GM12878 (cell line): ENCODE measurements around the gene OR52N2. TPM values are rescaled to one million over a fixed set of nuclear protein-coding genes. Genes with fewer than 3 reads are reported as not detected.

ENCODE experiments used
- ATAC-seq: fragments of 200-7000 bp; cut with Tn5 transposase; 3 replicates; pipeline ENCODE4 v1.9.1; 2020; ENCODE audit warnings: mild to moderate bottlenecking, moderate library complexity
- BruUV-seq: library from RNA; stranded (reverse); fragments of 400-500 nt; replicated peaks from 2 replicates; lab custom pipeline; 2021; lab: Mats Ljungman, UMichigan
- CTCF ChIA-PET: fragments of 300-600 bp; sonication (Branson Sonifier 250); formaldehyde crosslinking; extraction: SDS; loops from one replicate; lab custom pipeline; 2021; ENCODE audit warnings: inconsistent platforms; lab: Yijun Ruan, JAX
- POLR2A ChIA-PET: fragments of 350-600 bp; formaldehyde crosslinking; extraction: SDS; loops from one replicate; lab custom pipeline; 2021; ENCODE audit warnings: inconsistent platforms; lab: Charles Lee
- RAD21 ChIA-PET: fragments of 300-600 bp; sonication (Branson Sonifier 250); formaldehyde crosslinking; loops from one replicate; lab custom pipeline; 2023; ENCODE audit warnings: antibody characterized with exemption; ENCODE audit not compliant: unreplicated experiment; lab: Charles Lee
- SMC1A ChIA-PET: fragments of 300-600 bp; sonication (Branson Sonifier 250); formaldehyde crosslinking; loops from one replicate; lab custom pipeline; 2023; ENCODE audit not compliant: unreplicated experiment, uncharacterized antibody; lab: Charles Lee
- DNase-seq: peaks from one replicate; pipeline ENCODE4 v3.0.0-alpha.2; 2011; ENCODE audit warnings: low read depth, low spot score
- FAIRE-seq: peaks from 3 replicates; lab custom pipeline; 2011; peaks lifted over from hg19 to GRCh38; lab: Jason Lieb, UNC
- H2AFZ ChIP-seq: 2 replicates; pipeline ENCODE4 v1.6.0; 2011; ENCODE audit warnings: low read depth, low read length, control low read depth; ENCODE audit not compliant: control insufficient read depth
- H3K27ac ChIP-seq: 2 replicates; pipeline ENCODE4 v1.5.1; 2011; ENCODE audit warnings: control low read depth; ENCODE audit not compliant: control insufficient read depth, insufficient read depth
- H3K27me3 ChIP-seq, 2 experiments: replicated peaks in 1 of 2; 2 replicates each; pipeline versions ENCODE4 v1.6.0 to v1.6.1; 2011; ENCODE audit warnings: low read length in 1 of 2; ENCODE audit not compliant: control insufficient read depth in 2 of 2, insufficient read depth in 2 of 2
- H3K36me3 ChIP-seq, 2 experiments: 2 replicates each; pipeline ENCODE4 v1.5.1; 2011; ENCODE audit warnings: low read length in 1 of 2; ENCODE audit not compliant: control insufficient read depth in 2 of 2, insufficient read depth in 2 of 2
- H3K4me1 ChIP-seq: 2 replicates; pipeline ENCODE4 v1.6.1; 2011; ENCODE audit warnings: mild to moderate bottlenecking, low read length, moderate library complexity, mixed read lengths; ENCODE audit not compliant: control insufficient read depth, insufficient read depth
- H3K4me2 ChIP-seq: 2 replicates; pipeline ENCODE4 v1.6.0; 2011; ENCODE audit warnings: control low read depth; ENCODE audit not compliant: control insufficient read depth, insufficient read depth
- H3K4me3 ChIP-seq: fragments of 200-600 bp; sonication (generic); 2 replicates; pipeline ENCODE4 v1.5.1; 2016
- H3K79me2 ChIP-seq: 2 replicates; pipeline ENCODE4 v1.6.0; 2011; ENCODE audit warnings: low read length; ENCODE audit not compliant: control insufficient read depth, insufficient read depth
- H3K9ac ChIP-seq: 2 replicates; pipeline ENCODE4 v1.8.0; 2011; ENCODE audit warnings: low read length, control low read depth, mixed read lengths; ENCODE audit not compliant: control insufficient read depth, insufficient read depth
- H3K9me3 ChIP-seq: replicated peaks from 3 replicates; pipeline ENCODE4 v1.5.1; 2011; ENCODE audit warnings: mild to moderate bottlenecking, low read length; ENCODE audit not compliant: control insufficient read depth, insufficient read depth
- H4K20me1 ChIP-seq: 2 replicates; pipeline ENCODE4 v1.6.0; 2011; ENCODE audit not compliant: control insufficient read depth, insufficient read depth
- BRCA1 ChIP-seq: IDR thresholded peaks from 2 replicates; pipeline ENCODE4 v1.6.1; 2011; ENCODE audit warnings: low read depth, low read length, improper control_type of control experiment
- CTCF ChIP-seq, 3 experiments: IDR thresholded peaks in 2 of 3; conservative IDR thresholded peaks in 1 of 3; 2 replicates each; pipeline ENCODE4 v1.5.1; 2011; ENCODE audit warnings: low read depth in 3 of 3, low read length in 3 of 3, mild to moderate bottlenecking in 3 of 3, control low read depth in 2 of 3, moderate library complexity in 2 of 3, inconsistent platforms in 1 of 3, mixed read lengths in 1 of 3; ENCODE audit not compliant: control insufficient read depth in 2 of 3, insufficient read depth in 1 of 3; ENCODE audit errors: extremely low read depth in 1 of 3
- EED ChIP-seq: sonication (generic); IDR thresholded peaks from 2 replicates; pipeline ENCODE4 v1.6.1; 2016; ENCODE audit warnings: antibody characterized with exemption, low read depth
- KAT2A ChIP-seq: conservative IDR thresholded peaks from 2 replicates; pipeline ENCODE4 v1.6.1; 2011; ENCODE audit warnings: low read depth, low read length; ENCODE audit not compliant: control insufficient read depth
- NR2F1 ChIP-seq: fragments of 450-650 bp; conservative IDR thresholded peaks from 2 replicates; pipeline ENCODE4 v1.6.1; 2017; ENCODE audit warnings: mild to moderate bottlenecking
- PAX5 ChIP-seq: IDR thresholded peaks from 2 replicates; pipeline ENCODE4 v1.6.1; 2011; ENCODE audit warnings: low read depth, low read length, borderline replicate concordance
- PBX3 ChIP-seq: IDR thresholded peaks from 2 replicates; pipeline ENCODE4 v1.6.1; 2011; ENCODE audit warnings: mild to moderate bottlenecking, low read depth, low read length, moderate library complexity; ENCODE audit not compliant: insufficient replicate concordance
- RAD51 ChIP-seq: fragments of 450-650 bp; IDR thresholded peaks from 2 replicates; pipeline ENCODE4 v1.6.1; 2016; ENCODE audit warnings: moderate library complexity, mild to moderate bottlenecking, inconsistent platforms
- ZNF592 ChIP-seq: fragments of 450-650 bp; IDR thresholded peaks from 2 replicates; pipeline ENCODE4 v1.6.1; 2017; ENCODE audit warnings: mild to moderate bottlenecking, moderate library complexity
- ZZZ3 ChIP-seq: IDR thresholded peaks from 2 replicates; pipeline ENCODE4 v1.6.1; 2011; ENCODE audit warnings: low read depth; ENCODE audit not compliant: control insufficient read depth, insufficient read length
- WGBS: methylation state at CpG from one replicate; pipeline ENCODE4 v1.1.6; 2016; ENCODE audit warnings: low lambda C conversion rate; ENCODE audit not compliant: insufficient replicate concordance, insufficient coverage; ENCODE audit errors: missing lambda C conversion rate; 5-methylcytosine and 5-hydroxymethylcytosine counted together
- in situ Hi-C: fragments of 300-500 bp; cut with MboI; formaldehyde crosslinking; loops from 9 replicates; pipeline ENCODE4 v1.14.3; 2018; ENCODE audit warnings: mixed read lengths
- intact Hi-C: fragments of 100-400 bp; cut with micrococcal nuclease; formaldehyde crosslinking; loops from one replicate; pipeline ENCODE4 v1.14.2; 2022; ENCODE audit not compliant: unreplicated experiment
- polyA plus RNA-seq, 11 experiments: library from polyadenylated mRNA; depleted of rRNA in 4 of 11; unstranded in 6 of 11; stranded (reverse) in 5 of 11; fragments of >200 nt; fragmentation: Nextera tagmentation in 4 of 11; fragmentation: Illumina TruSeq in 1 of 11; extraction: Ambion mirVana in 4 of 11; extraction: Trizol in 1 of 11; gene quantifications; 1 replicate in 1 of 11; 2 replicates in 10 of 11; pipeline versions ENCODE4 v1.2.1 to v1.2.3, GENCODE V29; 2011 to 2016; ENCODE audit warnings: inconsistent platforms in 2 of 11, missing spikeins in 2 of 11, low read depth in 1 of 11
- total RNA-seq, 4 experiments: library from RNA; depleted of rRNA in 3 of 4; stranded (reverse); fragments of >200 nt in 3 of 4; fragmentation: Illumina TruSeq in 1 of 4; extraction: Trizol in 1 of 4; gene quantifications; 2 replicates each; pipeline versions ENCODE4 v1.2.1 to v1.2.3, GENCODE V29; 2013 to 2021

OR52N2 gene
- total and polyA plus RNA-seq, 10 of the 15 experiments (the other 5 are each of a cell fraction or from before 2014, with no cell fraction given): 0.06 to 0.42 (median 0.24) TPM; not detected in 5

- WGBS: 82% methylated on average over 3 of the region's 3 CpGs
- CTCF ChIA-PET: no interaction called here
- BruUV-seq: no TSS peak
- intact Hi-C loops (no loop called here), in situ Hi-C loops (no loop called here)
- no peaks in the 10 kb centered on the region for H4K20me1 ChIP-seq
- no peak for DNase-seq
- ATAC-seq: no peak
- TF ChIP-seq NR2F1 (no peak), EED (no peak), ZZZ3 (no peak), RAD51 (no peak), PAX5 (no peak)
- no peaks in the 10 kb centered on the region for H3K79me2 ChIP-seq
- no peaks in the 10 kb centered on the region for H3K4me1 ChIP-seq
- no peak within 1 kb of the TSS for H3K27ac ChIP-seq
- SMC1A ChIA-PET: no interaction called here
- no peak within 1 kb of the TSS for H3K4me2 ChIP-seq
- RAD21 ChIA-PET: no interaction called here
- no peak within 1 kb of the TSS for H2AFZ ChIP-seq
- no peak for FAIRE-seq
- H3K27me3 ChIP-seq: no peaks in the 10 kb centered on the region
- no peaks in the 10 kb centered on the region for H3K9me3 ChIP-seq
- POLR2A ChIA-PET: no interaction called here
- H3K9ac ChIP-seq: no peak within 1 kb of the TSS
- no peaks in the 10 kb centered on the region for H3K36me3 ChIP-seq
- no peak within 1 kb of the TSS for H3K4me3 ChIP-seq
Measured at GRCh38 chr11:5857590-5857989, 48.9 kb downstream of the OR52N2 start, which contains the start of gene OR52E8. OR52E8 (minus strand) TSS chr11:5857690; CDS start chr11:5857690, 0 bp downstream.

GRCh38 chr11:5865826-5866225 lies 57.1 kb downstream of the OR52N2 start:
- 45% methylated on average over 2 of the region's 2 CpGs for WGBS
- in situ Hi-C loops (no loop called here), intact Hi-C loops (no loop called here)
- H3K9ac ChIP-seq: no peak overlapping the region
- no peak overlapping the region for H3K4me2 ChIP-seq
- H3K79me2 ChIP-seq: no peaks in the 10 kb centered on the region
- H4K20me1 ChIP-seq: no peaks in the 10 kb centered on the region
- CTCF ChIA-PET: no interaction called here
- POLR2A ChIA-PET: no interaction called here
- ATAC-seq (no peak), DNase-seq (no peak), FAIRE-seq (no peak)
- H3K36me3 ChIP-seq: no peaks in the 10 kb centered on the region
- H3K27me3 ChIP-seq: no peaks in the 10 kb centered on the region
- RAD21 ChIA-PET: no interaction called here
- H3K9me3 ChIP-seq: no peaks in the 10 kb centered on the region
- SMC1A ChIA-PET: no interaction called here
- H3K4me3 ChIP-seq: no peak overlapping the region
- no peaks in the 10 kb centered on the region for H3K4me1 ChIP-seq
- H3K27ac ChIP-seq: no peak overlapping the region
- H2AFZ ChIP-seq: no peak overlapping the region
- no TSS peak for BruUV-seq
- no peak for TF ChIP-seq ZNF592
- no peak for TF ChIP-seq BRCA1
- TF ChIP-seq PBX3: no peak
- TF ChIP-seq KAT2A: no peak
- no peak for TF ChIP-seq CTCF (IDR thresholded peaks at IDR 0.05 in 2 of 3, conservative IDR thresholded peaks at IDR 0.05 in 1 of 3; ENCODE audit: control insufficient read depth in 2 of 3, extremely low read depth in 1 of 3, insufficient read depth in 1 of 3, low read depth in 3 of 3, low read length in 3 of 3)
